HG03342 (cell line): ENCODE results near the gene ANK3.
A peak's percentile ranks its signal among the peaks of the same experiment; 100 is the strongest.

Source experiments
- ATAC-seq: cut with Tn5 transposase; IDR thresholded peaks from one replicate; pipeline ENCODE4 v1.9.1; 2021; ENCODE audit warnings: mild to moderate bottlenecking, moderate library complexity; ENCODE audit not compliant: unreplicated experiment

ANK3 gene

DNA sequence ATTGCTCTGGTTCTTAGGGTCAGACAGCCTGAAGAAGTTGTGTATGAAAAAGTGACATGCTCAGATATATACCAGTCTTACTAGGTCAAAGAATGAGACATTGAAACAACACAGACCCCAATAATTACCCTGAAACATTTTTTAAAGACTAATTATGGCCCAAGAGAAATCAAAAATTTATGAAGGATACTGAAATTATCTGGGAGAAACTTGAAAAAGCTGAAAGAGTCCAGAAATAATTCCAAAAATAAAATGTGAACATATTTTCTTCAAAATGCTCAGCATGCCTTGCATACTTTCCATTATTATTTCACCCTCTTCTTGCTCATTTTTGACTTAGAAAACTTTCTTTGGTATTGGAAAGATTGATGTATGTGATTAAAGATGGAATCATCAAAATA lies 284.4 kb downstream of the ANK3 start:
- no peak for ATAC-seq

DNA sequence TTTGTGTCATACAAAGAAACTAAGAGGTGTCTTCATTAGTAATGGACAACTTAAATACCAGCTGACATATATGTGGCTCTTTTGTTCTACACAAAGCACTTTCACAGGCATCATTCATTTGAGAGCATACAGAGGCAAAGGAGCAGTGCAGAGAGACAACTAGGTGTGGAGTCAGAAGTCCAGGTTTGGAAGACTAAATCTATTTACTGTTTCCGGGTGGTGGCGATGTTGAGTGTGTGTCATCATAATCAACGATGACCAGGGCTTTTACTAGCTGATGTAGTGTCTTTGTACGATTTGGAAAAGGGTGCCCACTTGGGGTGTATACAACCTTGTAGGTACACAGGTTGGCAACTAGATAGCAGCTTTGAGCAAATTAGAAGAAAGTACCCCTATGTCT lies 287.9 kb downstream of the ANK3 start:
- no peak for ATAC-seq

DNA sequence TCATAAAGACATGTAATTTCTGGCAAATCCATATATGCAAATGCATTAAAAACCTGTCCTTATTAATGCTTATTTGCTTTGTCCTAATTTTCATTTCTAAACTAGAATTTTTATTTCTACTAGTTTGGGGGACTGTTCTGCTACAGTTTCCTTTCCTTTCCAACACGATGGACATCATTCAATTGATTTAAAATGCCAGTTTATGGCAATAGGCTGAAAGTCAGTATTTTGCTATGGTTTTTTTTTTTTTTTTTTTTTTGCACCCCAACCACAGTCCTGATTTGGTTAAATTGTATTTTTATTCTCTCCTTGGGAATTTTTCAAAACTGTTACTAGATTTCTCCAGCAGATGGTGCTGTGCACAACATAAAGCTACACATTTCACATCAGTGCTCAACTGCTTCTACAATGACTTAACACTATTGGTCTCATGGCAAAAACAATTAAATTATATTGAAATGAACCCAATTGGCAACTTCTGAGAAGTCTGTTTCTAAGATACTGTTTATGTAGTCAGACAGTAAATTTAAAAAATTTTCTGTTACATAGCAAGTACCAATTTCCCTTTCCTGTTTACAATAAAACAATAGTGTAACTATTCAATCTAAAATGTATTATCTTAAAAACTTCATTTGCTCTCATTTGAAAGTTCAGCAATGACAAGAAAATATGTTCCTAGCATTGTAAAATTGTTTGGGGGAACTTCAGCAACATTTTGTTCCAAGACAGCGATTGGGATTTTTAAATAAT lies 289.5 kb downstream of the ANK3 start:
- ATAC-seq: no peak

- ATAC-seq: no peak
Measured at GRCh38 chr10:60098677-60099601, 290.7 kb downstream of the ANK3 start.

GRCh38 chr10:60096761-60097513 lies 292.7 kb downstream of the ANK3 start:
- peak; percentile 80 for ATAC-seq

- ATAC-seq: peak; percentile 58
Measured at GRCh38 chr10:60093317-60093716, 296.4 kb downstream of the ANK3 start.

GRCh38 chr10:60086862-60087261 lies 302.8 kb downstream of the ANK3 start:
- ATAC-seq: peak; percentile 72

DNA sequence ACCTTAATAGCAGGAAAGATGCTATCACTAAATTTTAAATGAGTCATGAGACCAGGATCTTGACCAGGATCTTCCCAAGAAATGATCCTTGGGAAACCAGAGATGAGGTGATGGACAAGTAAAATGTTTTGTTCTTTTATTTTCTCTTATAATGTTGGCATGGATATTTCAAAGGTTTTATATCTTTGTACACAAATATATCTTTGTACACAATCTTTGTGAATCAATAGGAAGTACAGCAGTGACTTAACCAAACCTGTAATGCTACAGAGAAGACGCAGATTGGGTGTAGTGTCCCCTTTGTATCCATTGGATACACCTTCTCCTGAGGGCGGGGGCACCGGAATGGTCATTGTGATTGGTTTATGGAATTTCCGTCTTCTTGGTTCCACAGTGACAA lies 303.3 kb downstream of the ANK3 start:
- no peak for ATAC-seq

- ATAC-seq: no peak
Measured at GRCh38 chr10:60082744-60083344, 306.8 kb downstream of the ANK3 start.

DNA sequence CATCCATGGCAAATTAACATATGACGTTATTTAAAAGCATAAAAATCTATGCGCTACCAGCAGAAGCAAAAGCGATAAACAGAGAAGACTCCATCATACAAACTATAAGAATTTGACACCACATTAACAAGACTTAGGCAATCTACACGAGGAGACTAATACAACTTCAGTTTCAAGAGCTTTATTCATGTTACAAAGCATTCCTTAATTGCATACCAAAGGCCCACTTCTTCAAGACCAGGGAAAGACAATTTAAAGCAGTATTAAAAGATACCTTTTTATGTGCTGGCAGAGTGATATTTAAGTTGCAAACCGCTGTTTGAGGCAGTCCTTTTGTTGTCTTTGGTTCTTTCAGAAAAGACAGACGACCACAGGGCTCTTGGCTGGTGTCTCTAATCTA lies 307.3 kb downstream of the ANK3 start:
- ATAC-seq: no peak

- peak; percentile 89 for ATAC-seq
Measured at GRCh38 chr10:60073781-60074656, 315.7 kb downstream of the ANK3 start.

- ATAC-seq: no peak
Measured at GRCh38 chr10:60073397-60073780, 316.3 kb downstream of the ANK3 start.

DNA sequence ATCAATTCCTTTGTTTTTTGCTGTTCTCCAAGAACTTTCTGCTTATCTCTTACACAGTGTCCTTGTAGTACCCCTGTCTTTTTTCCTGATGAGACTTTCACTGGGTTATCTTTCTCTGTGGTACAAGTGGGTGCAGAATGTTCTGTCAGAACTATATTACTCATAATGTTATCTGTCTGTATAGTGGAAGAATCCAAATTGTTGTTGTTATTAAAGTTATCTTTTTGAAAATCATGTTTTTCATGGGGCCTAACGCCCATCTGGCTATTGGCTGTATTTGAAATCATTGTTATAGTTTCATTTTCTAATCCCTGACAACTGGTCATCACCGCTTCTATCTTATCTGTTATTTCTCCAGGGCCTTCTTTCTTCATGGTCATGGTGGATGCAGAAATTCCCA lies 320.4 kb downstream of the ANK3 start:
- ATAC-seq: no peak

- ATAC-seq: no peak
Measured at GRCh38 chr10:60050366-60050765, 339.3 kb downstream of the ANK3 start.

DNA sequence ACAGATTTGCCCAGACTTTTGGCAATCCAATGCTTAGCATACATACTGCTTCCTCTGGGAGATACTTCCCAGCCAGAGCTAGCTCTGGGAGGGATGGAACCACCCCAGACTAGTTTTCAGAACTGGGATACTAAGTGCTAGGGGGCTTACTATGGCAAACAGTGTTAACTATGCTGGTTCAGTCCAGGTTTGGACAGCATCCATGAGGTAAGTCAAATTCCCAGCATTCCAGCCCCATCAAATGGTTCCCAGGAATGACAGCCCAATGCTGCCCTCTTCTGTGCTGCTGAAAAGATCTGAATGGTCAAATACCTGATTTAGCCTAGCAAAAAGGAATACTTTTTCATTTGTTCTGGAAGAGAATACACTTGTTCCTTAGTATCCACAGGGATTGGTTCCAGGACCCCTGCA lies 341.6 kb downstream of the ANK3 start:
- ATAC-seq: no peak

DNA sequence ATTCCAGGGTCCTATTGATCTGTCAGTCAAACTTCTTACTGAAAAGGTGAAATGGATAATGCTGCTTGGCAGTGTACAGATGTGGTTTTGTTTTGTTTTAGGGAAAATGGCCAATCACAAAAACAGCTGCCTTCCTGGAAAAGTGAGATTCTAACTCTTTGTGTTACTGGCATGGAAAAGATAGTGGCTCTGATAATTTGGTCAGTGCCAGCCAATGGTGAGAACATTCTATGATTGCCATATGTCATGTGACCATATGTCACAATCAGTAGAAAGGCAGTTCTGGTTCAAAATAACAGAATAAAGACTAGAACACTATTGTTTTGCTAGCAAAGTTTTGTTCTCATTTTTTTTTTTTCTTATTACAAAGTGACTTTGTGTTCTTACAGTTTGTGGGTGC lies 344.1 kb downstream of the ANK3 start:
- ATAC-seq: no peak

GRCh38 chr10:60044971-60045370 lies 344.7 kb downstream of the ANK3 start:
- ATAC-seq: no peak

- no peak for ATAC-seq
Measured at GRCh38 chr10:60044242-60044641, 345.4 kb downstream of the ANK3 start.

- ATAC-seq: no peak
Measured at GRCh38 chr10:60043561-60044241, 346.0 kb downstream of the ANK3 start.
